ENCODE measurements around the gene SSBP3. TPM values are rescaled to one million over a fixed set of nuclear protein-coding genes. Genes with fewer than 3 reads are reported as not detected.

Gene SSBP3
- polyA plus RNA-seq, 4 donors, result 24.2 to 41.9 (median 32.2) TPM

DNA sequence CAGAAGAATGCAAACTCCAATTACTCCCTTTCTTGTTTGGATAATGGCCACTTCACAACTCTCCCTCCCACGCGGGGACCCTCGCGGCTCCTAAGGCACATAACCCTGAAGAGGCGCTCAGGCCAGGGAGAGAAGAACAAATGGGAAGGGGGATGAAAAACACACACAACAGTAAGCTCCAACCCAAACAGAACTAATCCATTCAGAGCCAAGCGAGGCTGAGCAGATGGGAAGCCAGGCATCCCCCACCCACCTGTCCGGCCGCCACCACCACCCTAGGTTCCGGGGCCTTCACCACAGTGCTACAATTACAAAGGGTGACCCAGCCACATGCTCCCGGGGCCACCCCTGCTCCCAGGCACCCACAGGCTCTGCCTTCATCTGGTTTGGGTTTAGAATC, 104.7 kb downstream of the SSBP3 start:
- H3K36me3 ChIP-seq (ENCODE audit: control insufficient read depth in 3 of 3, insufficient read depth in 2 of 3, low read depth in 1 of 3, low read length in 3 of 3), result peaks cover 0 to 27% (median 0%) of the 10 kb centered on the region in 3 donors
- no peak overlapping the region for H3K27ac ChIP-seq (ENCODE audit: low read depth in 1 of 3, low read length in 2 of 3)
- DNase-seq (no peak), FAIRE-seq (no peak)
- no peaks in the 10 kb centered on the region for H3K9me3 ChIP-seq (ENCODE audit: control insufficient read depth in 2 of 2, insufficient read depth in 1 of 2, low read depth in 1 of 2, low read length in 1 of 2)
- H3K27me3 ChIP-seq (ENCODE audit: control insufficient read depth in 3 of 3, insufficient read depth in 3 of 3, low read length in 3 of 3), result no peaks in the 10 kb centered on the region
- H3K4me3 ChIP-seq (ENCODE audit: low read depth in 1 of 3, low read length in 3 of 3), result no peak overlapping the region
- H3K4me1 ChIP-seq (ENCODE audit: control insufficient read depth in 3 of 3, insufficient read depth in 2 of 3, low read depth in 1 of 3, low read length in 2 of 3), result peaks cover 11 to 40% (median 20%) of the 10 kb centered on the region in 3 donors
- WGBS, 3 donors, result 83 to 95% (median 91%) methylated on average over 10 of the region's 10 CpGs

DNA sequence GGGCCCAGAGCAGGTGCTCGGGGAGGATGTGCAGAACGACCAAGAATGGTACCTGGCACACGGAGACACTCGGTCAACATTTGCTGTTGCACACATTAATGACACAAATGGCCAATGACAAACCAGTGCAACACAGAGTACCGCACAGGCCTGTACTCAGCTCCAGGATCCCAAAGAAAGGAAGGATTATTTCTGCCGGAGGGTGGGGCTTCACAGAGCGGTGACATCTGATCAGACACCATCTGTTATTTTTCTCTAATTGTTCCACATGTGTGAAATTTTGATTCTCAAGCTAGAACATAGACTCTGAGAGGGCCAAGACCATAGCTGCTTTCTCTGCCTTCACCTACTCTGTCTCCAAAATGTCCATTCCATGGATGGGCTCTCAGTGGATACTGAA, 105.8 kb downstream of the SSBP3 start:
- FAIRE-seq, result no peak
- WGBS, 3 donors, result 81 to 93% (median 90%) methylated on average over 7 of the region's 7 CpGs

DNA sequence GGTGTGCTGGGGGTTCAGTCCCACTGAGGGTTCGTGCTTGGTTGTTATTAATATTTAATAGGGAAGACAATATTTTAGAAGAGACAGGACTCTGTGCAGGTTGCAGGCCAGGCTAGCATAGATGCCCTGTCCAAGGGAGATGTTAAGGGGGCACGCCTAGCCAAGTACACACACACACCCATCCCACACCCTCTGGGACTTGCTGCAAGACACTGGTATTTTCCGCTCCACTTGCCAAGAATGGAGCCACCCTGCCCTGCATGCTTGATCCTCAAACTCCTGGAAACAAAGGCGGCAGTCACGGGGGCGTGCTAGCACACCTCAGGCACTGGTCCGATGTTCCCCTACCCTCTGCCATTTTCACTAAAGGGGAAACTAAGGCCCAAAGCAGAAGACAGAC, 107.2 kb downstream of the SSBP3 start:
- H3K27me3 ChIP-seq (ENCODE audit: control insufficient read depth in 3 of 3, insufficient read depth in 3 of 3, low read length in 3 of 3), result no peaks in the 10 kb centered on the region
- FAIRE-seq (no peak), DNase-seq (peak in 1 of 2 donors; percentile 75)
- peak overlapping the region in 2 of 3 donors; percentile 35 to 88 for H3K27ac ChIP-seq (ENCODE audit: low read depth in 1 of 3, low read length in 2 of 3)
- H3K4me1 ChIP-seq (ENCODE audit: control insufficient read depth in 3 of 3, insufficient read depth in 2 of 3, low read depth in 1 of 3, low read length in 2 of 3), result peaks cover 11 to 50% (median 24%) of the 10 kb centered on the region in 3 donors
- H3K36me3 ChIP-seq (ENCODE audit: control insufficient read depth in 3 of 3, insufficient read depth in 2 of 3, low read depth in 1 of 3, low read length in 3 of 3), result peaks cover 0 to 18% (median 0%) of the 10 kb centered on the region in 3 donors
- WGBS, 3 donors, result 10 to 51% (median 49%) methylated on average over 7 of the region's 7 CpGs
- H3K9me3 ChIP-seq (ENCODE audit: control insufficient read depth in 2 of 2, insufficient read depth in 1 of 2, low read depth in 1 of 2, low read length in 1 of 2), result no peaks in the 10 kb centered on the region
- no peak overlapping the region for H3K4me3 ChIP-seq (ENCODE audit: low read depth in 1 of 3, low read length in 3 of 3)

More for the DNA sequence above, 105.8 kb downstream of the SSBP3 start:
- no peak for DNase-seq
- H3K9me3 ChIP-seq (ENCODE audit: control insufficient read depth in 2 of 2, insufficient read depth in 1 of 2, low read depth in 1 of 2, low read length in 1 of 2), result no peaks in the 10 kb centered on the region
- peaks cover 11 to 40% (median 20%) of the 10 kb centered on the region in 3 donors for H3K4me1 ChIP-seq (ENCODE audit: control insufficient read depth in 3 of 3, insufficient read depth in 2 of 3, low read depth in 1 of 3, low read length in 2 of 3)
- H3K27ac ChIP-seq (ENCODE audit: low read depth in 1 of 3, low read length in 2 of 3), result no peak overlapping the region
- peaks cover 0 to 25% (median 0%) of the 10 kb centered on the region in 3 donors for H3K36me3 ChIP-seq (ENCODE audit: control insufficient read depth in 3 of 3, insufficient read depth in 2 of 3, low read depth in 1 of 3, low read length in 3 of 3)
- no peak overlapping the region for H3K4me3 ChIP-seq (ENCODE audit: low read depth in 1 of 3, low read length in 3 of 3)
- H3K27me3 ChIP-seq (ENCODE audit: control insufficient read depth in 3 of 3, insufficient read depth in 3 of 3, low read length in 3 of 3), result no peaks in the 10 kb centered on the region

GRCh38 chr1:54298284-54299033, 107.7 kb downstream of the SSBP3 start:
- WGBS, 3 donors, result 17 to 41% (median 33%) methylated on average over 20 of the region's 20 CpGs
- H3K27me3 ChIP-seq (ENCODE audit: control insufficient read depth in 3 of 3, insufficient read depth in 3 of 3, low read length in 3 of 3), result no peaks in the 10 kb centered on the region
- FAIRE-seq, result no peak
- peaks cover 11 to 44% (median 24%) of the 10 kb centered on the region in 3 donors for H3K4me1 ChIP-seq (ENCODE audit: control insufficient read depth in 3 of 3, insufficient read depth in 2 of 3, low read depth in 1 of 3, low read length in 2 of 3)
- peak overlapping the region in 2 of 3 donors; percentile 51 to 88 for H3K27ac ChIP-seq (ENCODE audit: low read depth in 1 of 3, low read length in 2 of 3)
- H3K9me3 ChIP-seq (ENCODE audit: control insufficient read depth in 2 of 2, insufficient read depth in 1 of 2, low read depth in 1 of 2, low read length in 1 of 2), result no peaks in the 10 kb centered on the region
- no peak overlapping the region for H3K4me3 ChIP-seq (ENCODE audit: low read depth in 1 of 3, low read length in 3 of 3)
- peaks cover 0 to 15% (median 0%) of the 10 kb centered on the region in 3 donors for H3K36me3 ChIP-seq (ENCODE audit: control insufficient read depth in 3 of 3, insufficient read depth in 2 of 3, low read depth in 1 of 3, low read length in 3 of 3)
- DNase-seq, result no peak

DNA sequence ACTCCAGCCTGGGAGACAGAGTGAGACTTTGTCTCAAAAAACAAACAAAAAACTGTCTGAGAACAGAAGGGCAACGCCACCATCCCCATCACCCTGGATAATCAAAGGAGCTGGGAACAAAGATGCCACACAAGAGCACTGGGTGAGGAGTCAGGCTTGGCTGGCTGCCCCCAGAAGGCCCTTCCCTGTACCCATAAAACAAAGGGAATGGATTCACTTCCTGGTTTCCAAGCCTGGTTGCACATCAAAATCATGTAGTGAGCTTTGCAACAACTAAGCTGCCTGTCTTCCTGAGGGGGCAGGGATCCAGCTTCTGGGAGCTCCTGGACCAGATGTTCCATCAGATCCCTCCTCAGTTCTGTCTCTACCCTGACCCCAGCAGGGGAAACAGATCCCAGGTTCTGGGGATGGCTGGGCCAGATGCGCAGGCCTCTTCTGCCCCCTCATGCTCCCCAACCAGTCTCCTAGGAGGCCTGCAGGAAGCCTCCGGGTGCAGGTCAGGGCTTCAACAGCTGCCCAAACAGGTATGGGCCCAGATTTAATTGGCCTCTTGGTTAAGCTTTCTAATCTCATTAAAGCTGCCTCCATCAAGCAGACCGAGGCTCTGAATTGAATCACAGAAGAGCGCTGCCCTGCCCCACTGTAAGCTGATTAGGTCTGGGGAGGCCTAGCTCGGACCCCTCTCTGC, 108.5 kb downstream of the SSBP3 start:
- FAIRE-seq (no peak), DNase-seq (peak in 1 of 2 donors; percentile 60)
- Histone ChIP-seq H3K4me1 (ENCODE audit: control insufficient read depth in 3 of 3, insufficient read depth in 2 of 3, low read depth in 1 of 3, low read length in 2 of 3) (peaks cover 7 to 38% (median 24%) of the 10 kb centered on the region in 3 donors), H3K9me3 (ENCODE audit: control insufficient read depth in 2 of 2, insufficient read depth in 1 of 2, low read depth in 1 of 2, low read length in 1 of 2) (no peaks in the 10 kb centered on the region), H3K36me3 (ENCODE audit: control insufficient read depth in 3 of 3, insufficient read depth in 2 of 3, low read depth in 1 of 3, low read length in 3 of 3) (peaks cover 0 to 11% (median 0%) of the 10 kb centered on the region in 3 donors), H3K4me3 (ENCODE audit: low read depth in 1 of 3, low read length in 3 of 3) (no peak overlapping the region), H3K27ac (ENCODE audit: low read depth in 1 of 3, low read length in 2 of 3) (peak overlapping the region in 2 of 3 donors; percentile 51 to 88), H3K27me3 (ENCODE audit: control insufficient read depth in 3 of 3, insufficient read depth in 3 of 3, low read length in 3 of 3) (no peaks in the 10 kb centered on the region)
- WGBS, 3 donors, result 42 to 61% (median 59%) methylated on average over 6 of the region's 6 CpGs

DNA sequence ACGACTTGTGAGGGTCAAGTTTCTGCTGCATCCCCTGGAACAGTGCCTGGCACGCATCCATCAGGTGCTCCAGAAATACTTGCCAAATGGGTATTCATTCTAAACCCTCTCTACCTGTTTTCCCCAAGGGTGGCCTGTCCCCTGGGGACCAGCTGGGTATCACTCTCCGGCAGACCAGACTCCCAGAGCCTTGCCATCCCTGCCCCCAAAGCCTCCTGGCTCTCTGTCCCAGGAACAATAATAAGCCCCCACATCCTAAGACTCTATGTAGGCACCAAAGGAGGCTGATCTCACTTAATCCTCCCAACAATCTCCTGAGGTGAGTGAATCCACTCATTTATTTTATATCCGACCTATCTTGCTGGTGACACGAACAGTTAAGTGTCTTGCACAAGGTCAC, 109.5 kb downstream of the SSBP3 start:
- H3K36me3 ChIP-seq (ENCODE audit: control insufficient read depth in 3 of 3, insufficient read depth in 2 of 3, low read depth in 1 of 3, low read length in 3 of 3), result peaks cover 0 to 9% (median 0%) of the 10 kb centered on the region in 3 donors
- H3K4me3 ChIP-seq (ENCODE audit: low read depth in 1 of 3, low read length in 3 of 3), result no peak overlapping the region
- no peak for DNase-seq
- H3K27me3 ChIP-seq (ENCODE audit: control insufficient read depth in 3 of 3, insufficient read depth in 3 of 3, low read length in 3 of 3), result no peaks in the 10 kb centered on the region
- H3K4me1 ChIP-seq (ENCODE audit: control insufficient read depth in 3 of 3, insufficient read depth in 2 of 3, low read depth in 1 of 3, low read length in 2 of 3), result peaks cover 11 to 44% (median 30%) of the 10 kb centered on the region in 3 donors
- no peaks in the 10 kb centered on the region for H3K9me3 ChIP-seq (ENCODE audit: control insufficient read depth in 2 of 2, insufficient read depth in 1 of 2, low read depth in 1 of 2, low read length in 1 of 2)
- no peak overlapping the region for H3K27ac ChIP-seq (ENCODE audit: low read depth in 1 of 3, low read length in 2 of 3)
- 87 to 89% (median 87%) methylated on average over 5 of the region's 5 CpGs for WGBS, 3 donors
- no peak for FAIRE-seq

DNA sequence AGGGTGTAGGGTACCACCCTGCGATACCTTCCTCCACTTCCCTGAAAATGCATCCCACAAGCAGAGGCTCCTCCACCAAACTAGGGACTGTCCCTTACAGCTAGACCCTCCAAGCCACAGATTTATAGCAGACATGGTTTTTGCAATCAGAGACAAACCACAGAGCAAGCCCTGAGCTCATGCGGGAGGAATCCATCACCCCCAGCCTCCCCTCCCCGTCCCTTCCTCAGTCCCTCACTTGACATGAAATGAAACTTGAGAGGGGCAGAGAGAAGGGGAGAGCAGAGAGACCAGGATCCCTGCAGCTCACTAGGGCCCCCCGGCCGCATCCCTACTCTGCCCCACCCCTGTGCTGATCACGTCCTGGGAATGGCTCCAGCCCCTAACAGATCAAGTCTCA, 111.3 kb downstream of the SSBP3 start:
- 63 to 89% (median 76%) methylated on average over 6 of the region's 6 CpGs for WGBS, 3 donors
- FAIRE-seq, result no peak
- H3K4me3 ChIP-seq (ENCODE audit: low read depth in 1 of 3, low read length in 3 of 3), result no peak overlapping the region
- no peaks in the 10 kb centered on the region for H3K9me3 ChIP-seq (ENCODE audit: control insufficient read depth in 2 of 2, insufficient read depth in 1 of 2, low read depth in 1 of 2, low read length in 1 of 2)
- H3K27me3 ChIP-seq (ENCODE audit: control insufficient read depth in 3 of 3, insufficient read depth in 3 of 3, low read length in 3 of 3), result no peaks in the 10 kb centered on the region
- peak overlapping the region in 1 of 3 donors; percentile 11 for H3K27ac ChIP-seq (ENCODE audit: low read depth in 1 of 3, low read length in 2 of 3)
- H3K36me3 ChIP-seq (ENCODE audit: control insufficient read depth in 3 of 3, insufficient read depth in 2 of 3, low read depth in 1 of 3, low read length in 3 of 3), result peaks cover 0 to 11% (median 0%) of the 10 kb centered on the region in 3 donors
- DNase-seq, result no peak
- H3K4me1 ChIP-seq (ENCODE audit: control insufficient read depth in 3 of 3, insufficient read depth in 2 of 3, low read depth in 1 of 3, low read length in 2 of 3), result peaks cover 22 to 58% (median 36%) of the 10 kb centered on the region in 3 donors

DNA sequence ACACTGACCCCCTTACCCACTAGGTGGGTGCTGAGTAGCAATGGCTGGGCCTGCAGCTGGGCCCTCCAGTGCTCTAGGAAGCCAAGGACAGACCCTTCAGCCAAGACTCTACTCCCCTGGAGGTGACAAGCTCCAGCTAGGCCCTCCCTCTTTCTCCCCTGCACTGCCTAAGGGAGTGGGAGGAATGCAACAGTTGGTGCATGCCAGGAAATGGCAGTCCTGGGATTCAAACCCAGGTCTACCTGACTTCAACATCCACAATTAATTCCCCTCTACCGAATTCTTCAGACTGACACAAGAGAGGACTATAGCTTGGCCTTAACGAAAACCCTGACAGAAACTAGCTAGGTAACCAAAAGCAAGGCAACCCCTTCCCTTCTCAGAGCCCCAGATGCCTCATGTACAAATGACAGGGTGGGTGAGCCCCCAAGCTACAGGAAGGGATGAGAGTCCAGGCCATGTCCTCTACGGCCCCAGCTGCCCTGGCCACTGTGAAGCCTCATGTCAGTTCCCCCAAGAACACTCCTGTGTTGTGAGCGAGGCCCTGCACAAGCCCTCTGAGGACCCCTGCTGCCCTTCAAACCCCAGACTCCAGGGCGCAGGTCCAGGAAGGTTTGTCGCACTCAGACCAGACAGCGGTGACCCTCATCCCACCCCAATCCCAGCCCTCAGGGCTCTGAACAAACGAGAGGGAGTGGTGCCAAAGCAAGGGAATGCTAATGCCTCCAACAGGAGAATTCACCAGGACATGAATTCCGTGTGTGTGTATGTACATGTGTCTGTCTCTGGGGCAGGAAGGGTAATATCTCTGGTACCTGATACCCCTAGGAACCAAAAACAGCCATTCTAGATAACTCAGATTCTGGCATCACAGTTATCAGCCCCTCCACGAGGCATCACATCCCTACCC, 113.9 kb downstream of the SSBP3 start:
- FAIRE-seq, result no peak
- H3K27ac ChIP-seq (ENCODE audit: low read depth in 1 of 3, low read length in 2 of 3), result peak overlapping the region; percentile 51 to 70 (median 51)
- H3K27me3 ChIP-seq (ENCODE audit: control insufficient read depth in 3 of 3, insufficient read depth in 3 of 3, low read length in 3 of 3), result no peaks in the 10 kb centered on the region
- 76 to 82% (median 79%) methylated on average over 10 of the region's 10 CpGs for WGBS, 3 donors
- H3K4me1 ChIP-seq (ENCODE audit: control insufficient read depth in 3 of 3, insufficient read depth in 2 of 3, low read depth in 1 of 3, low read length in 2 of 3), result peaks cover 24 to 61% (median 34%) of the 10 kb centered on the region in 3 donors
- H3K9me3 ChIP-seq (ENCODE audit: control insufficient read depth in 2 of 2, insufficient read depth in 1 of 2, low read depth in 1 of 2, low read length in 1 of 2), result no peaks in the 10 kb centered on the region
- H3K36me3 ChIP-seq (ENCODE audit: control insufficient read depth in 3 of 3, insufficient read depth in 2 of 3, low read depth in 1 of 3, low read length in 3 of 3), result peaks cover 0 to 14% (median 0%) of the 10 kb centered on the region in 3 donors
- H3K4me3 ChIP-seq (ENCODE audit: low read depth in 1 of 3, low read length in 3 of 3), result no peak overlapping the region
- DNase-seq, result no peak
